ENCODE results near the gene DENND1A.

Gene DENND1A

DNA sequence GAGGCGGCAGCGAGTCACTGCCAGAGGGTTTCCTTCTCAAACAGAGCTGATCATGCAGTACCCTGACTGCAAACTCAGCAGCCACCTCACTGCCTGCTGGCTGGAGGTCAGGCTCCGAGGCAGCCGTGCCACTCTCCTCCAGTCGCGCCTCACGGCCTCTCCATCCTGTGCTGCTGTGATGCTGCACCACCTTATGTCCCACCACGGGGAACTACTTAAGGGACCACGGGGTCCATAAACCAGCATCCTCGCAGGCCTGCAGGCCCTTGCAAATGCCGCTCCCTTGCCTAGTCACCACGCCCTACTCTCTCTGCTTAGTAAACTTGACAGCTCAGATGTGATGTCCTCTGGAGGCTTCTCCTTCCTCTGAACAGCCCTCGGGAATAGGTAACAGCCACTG is 474.7 kb downstream of the DENND1A start:
- Histone ChIP-seq H3K4me3 (ENCODE audit: insufficient read depth, low read length, poor library complexity, severe bottlenecking) (no peak overlapping the region), H3K9ac (ENCODE audit: low read length) (no peak overlapping the region), H4K20me1 (ENCODE audit: low read depth, low read length) (no peaks in the 10 kb centered on the region), H3K27ac (ENCODE audit: low read depth, low read length) (no peak overlapping the region), H3K27me3 (ENCODE audit: low read length) (no peaks in the 10 kb centered on the region), H3K4me2 (ENCODE audit: low read depth, low read length, poor library complexity, severe bottlenecking) (no peak overlapping the region), H2AFZ (ENCODE audit: low read depth, low read length, severe bottlenecking) (no peak overlapping the region), H3F3A (ENCODE audit: insufficient read depth) (no peaks in the 10 kb centered on the region), H3K9me2 (replicated peaks; ENCODE audit: insufficient read depth, low read length) (no peaks in the 10 kb centered on the region), H3K36me3 (ENCODE audit: low read length) (no peaks in the 10 kb centered on the region), H3K9me3 (ENCODE audit: insufficient read depth, low read length) (no peaks in the 10 kb centered on the region), H3K79me2 (ENCODE audit: insufficient read depth, low read length) (no peaks in the 10 kb centered on the region)
- TF ChIP-seq CTCF (IDR thresholded peaks at IDR 0.05; ENCODE audit: insufficient read depth, low read length, poor library complexity, severe bottlenecking) (no peak), EZH2phosphoT487 (conservative IDR thresholded peaks at IDR 0.05; ENCODE audit: low read length) (no peak)

GRCh38 chr9:123454361-123454760 is 475.6 kb downstream of the DENND1A start:
- Histone ChIP-seq H2AFZ (ENCODE audit: low read depth, low read length, severe bottlenecking) (no peak overlapping the region), H3K9me2 (replicated peaks; ENCODE audit: insufficient read depth, low read length) (no peaks in the 10 kb centered on the region), H3K27me3 (ENCODE audit: low read length) (no peaks in the 10 kb centered on the region), H3K36me3 (ENCODE audit: low read length) (no peaks in the 10 kb centered on the region), H4K20me1 (ENCODE audit: low read depth, low read length) (no peaks in the 10 kb centered on the region), H3K79me2 (ENCODE audit: insufficient read depth, low read length) (no peaks in the 10 kb centered on the region), H3F3A (ENCODE audit: insufficient read depth) (no peaks in the 10 kb centered on the region), H3K9me3 (ENCODE audit: insufficient read depth, low read length) (no peaks in the 10 kb centered on the region), H3K4me2 (ENCODE audit: low read depth, low read length, poor library complexity, severe bottlenecking) (no peak overlapping the region), H3K27ac (ENCODE audit: low read depth, low read length) (no peak overlapping the region), H3K4me3 (ENCODE audit: insufficient read depth, low read length, poor library complexity, severe bottlenecking) (no peak overlapping the region), H3K9ac (ENCODE audit: low read length) (no peak overlapping the region)
- TF ChIP-seq EZH2phosphoT487 (conservative IDR thresholded peaks at IDR 0.05; ENCODE audit: low read length) = no peak
- no peak for TF ChIP-seq CTCF (IDR thresholded peaks at IDR 0.05; ENCODE audit: insufficient read depth, low read length, poor library complexity, severe bottlenecking)

- Histone ChIP-seq H3K27ac (ENCODE audit: low read depth, low read length) (no peak overlapping the region), H3K27me3 (ENCODE audit: low read length) (no peaks in the 10 kb centered on the region), H2AFZ (ENCODE audit: low read depth, low read length, severe bottlenecking) (no peak overlapping the region), H3K4me2 (ENCODE audit: low read depth, low read length, poor library complexity, severe bottlenecking) (no peak overlapping the region), H3K9ac (ENCODE audit: low read length) (no peak overlapping the region), H3K79me2 (ENCODE audit: insufficient read depth, low read length) (no peaks in the 10 kb centered on the region), H3K36me3 (ENCODE audit: low read length) (no peaks in the 10 kb centered on the region), H3K4me3 (ENCODE audit: insufficient read depth, low read length, poor library complexity, severe bottlenecking) (no peak overlapping the region), H3F3A (ENCODE audit: insufficient read depth) (no peaks in the 10 kb centered on the region), H3K9me3 (ENCODE audit: insufficient read depth, low read length) (no peaks in the 10 kb centered on the region), H3K9me2 (replicated peaks; ENCODE audit: insufficient read depth, low read length) (no peaks in the 10 kb centered on the region), H4K20me1 (ENCODE audit: low read depth, low read length) (no peaks in the 10 kb centered on the region)
- no peak for TF ChIP-seq EZH2phosphoT487 (conservative IDR thresholded peaks at IDR 0.05; ENCODE audit: low read length)
- no peak for TF ChIP-seq CTCF (IDR thresholded peaks at IDR 0.05; ENCODE audit: insufficient read depth, low read length, poor library complexity, severe bottlenecking)
Observed at GRCh38 chr9:123453831-123454321, 476.1 kb downstream of the DENND1A start.

Measured in SU-DHL-6 (cell line).